Lung microvascular endothelial cell (primary cell): Measurements from ENCODE around the gene PDZD2. TPM values are rescaled to one million over a fixed set of nuclear protein-coding genes. Genes with fewer than 3 reads are reported as not detected.
"Not testable (repeated sequence)": the region's sequence is repeated elsewhere in the genome, so short reads cannot be mapped to it uniquely, and the experiment has no call there.

ENCODE experiments used
- DNase-seq, 2 donors: peaks; one replicate each; pipeline versions ENCODE4 v3.0.0 to v3.0.0-alpha.2; 2010; ENCODE audit warnings: low read depth in 2 of 2
- total RNA-seq: library from RNA; depleted of rRNA; stranded (reverse); fragments of >200 nt; gene quantifications from 2 replicates; pipeline ENCODE4 v1.2.1, GENCODE V29; 2014

Gene PDZD2
- total RNA-seq, 1 donor from 2014 or later: 0.20 TPM

- no peak for DNase-seq
These were observed 49.7 kb downstream of the PDZD2 start for GRCh38 chr5:31688515-31689092.

GRCh38 chr5:31691408-31691807, 52.5 kb downstream of the PDZD2 start:
- not testable (repeated sequence) for DNase-seq

DNA sequence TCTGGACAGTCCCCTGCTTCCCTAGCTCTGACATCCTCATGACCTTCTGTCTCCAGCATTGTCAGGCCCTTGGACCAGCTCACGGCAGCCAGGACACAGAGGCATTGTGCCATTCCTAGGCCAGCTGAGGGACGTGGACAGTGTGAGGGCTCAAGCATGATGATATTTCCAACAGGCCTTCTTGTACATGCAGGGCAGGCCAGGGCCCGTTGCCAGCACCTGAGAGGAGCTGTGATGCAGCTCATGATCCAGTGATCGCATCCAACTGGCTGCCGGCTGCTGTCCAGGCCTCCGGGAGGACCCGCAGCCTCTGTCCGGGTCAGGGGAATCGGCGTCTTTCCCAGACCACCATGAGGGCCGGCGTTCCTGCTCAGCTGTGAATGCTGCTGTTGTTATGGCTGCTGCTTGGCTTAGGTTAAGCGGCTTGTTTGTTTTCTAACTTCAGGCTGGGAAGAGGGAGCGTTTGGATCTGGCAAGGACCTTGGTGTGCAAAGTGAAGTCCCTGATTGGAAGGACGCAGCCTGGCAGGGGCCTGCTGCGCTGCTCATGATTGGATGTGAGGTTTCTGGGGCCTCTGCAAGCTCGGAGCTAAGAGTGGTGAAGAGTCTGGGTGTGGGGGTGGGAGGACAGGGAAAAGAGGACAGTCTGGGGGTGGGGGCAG, 53.8 kb downstream of the PDZD2 start:
- DNase-seq: no peak

- no peak for DNase-seq
These were observed 59.7 kb downstream of the PDZD2 start for GRCh38 chr5:31698673-31699072.

GRCh38 chr5:31701642-31702299, 62.8 kb downstream of the PDZD2 start:
- no peak for DNase-seq

GRCh38 chr5:31702712-31703111, 63.8 kb downstream of the PDZD2 start:
- no peak for DNase-seq

- no peak for DNase-seq
These were observed 64.8 kb downstream of the PDZD2 start for GRCh38 chr5:31703757-31704156.

- no peak for DNase-seq
These were observed 67.3 kb downstream of the PDZD2 start for GRCh38 chr5:31706186-31706585.

DNA sequence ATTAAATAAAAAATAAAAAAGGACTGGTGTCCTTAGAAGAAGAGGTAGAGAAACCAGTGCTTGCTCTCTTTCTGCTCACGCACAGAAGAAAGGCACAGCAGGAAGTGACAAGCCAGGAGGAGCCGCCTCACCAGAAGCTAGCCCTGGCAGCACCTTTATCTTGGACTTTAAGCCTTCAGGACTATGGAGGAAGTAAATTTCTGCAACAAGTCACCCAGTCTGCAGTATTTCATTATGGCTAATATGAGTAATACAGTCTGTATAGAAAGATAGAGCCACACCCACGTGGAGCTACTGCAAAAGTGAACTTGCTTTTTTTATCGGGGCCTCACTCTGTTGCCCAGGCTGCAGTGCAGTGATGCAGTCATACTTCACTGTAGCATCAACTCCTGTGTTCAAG, 68.4 kb downstream of the PDZD2 start:
- no peak for DNase-seq

DNA sequence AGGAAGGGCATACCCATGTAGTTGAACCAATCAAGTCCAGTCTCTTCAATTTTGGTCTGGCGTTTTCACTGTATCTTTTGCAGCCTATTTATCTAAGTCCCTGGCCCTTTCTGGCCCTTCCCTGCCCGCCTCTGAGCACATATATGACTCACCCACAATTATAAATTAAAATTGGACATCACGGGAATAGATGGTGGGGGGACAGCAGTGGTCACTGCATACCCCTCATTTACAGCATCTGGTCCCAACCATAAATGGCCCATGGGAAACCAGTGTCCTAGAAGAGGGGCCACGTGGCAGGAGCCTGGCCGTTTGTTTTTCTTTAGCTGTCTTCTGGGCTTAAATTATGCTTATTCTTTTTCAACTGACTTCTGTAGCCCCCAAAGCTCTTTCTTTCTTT, 69.2 kb downstream of the PDZD2 start:
- no peak for DNase-seq

GRCh38 chr5:31711363-31711762, 72.4 kb downstream of the PDZD2 start:
- DNase-seq: no peak

- DNase-seq: no peak
These were observed 73.1 kb downstream of the PDZD2 start for GRCh38 chr5:31711935-31712592.

- no peak for DNase-seq
These were observed 78.6 kb downstream of the PDZD2 start for GRCh38 chr5:31717561-31717960.

- DNase-seq: no peak
These were observed 81.1 kb downstream of the PDZD2 start for GRCh38 chr5:31720004-31720403.

DNA sequence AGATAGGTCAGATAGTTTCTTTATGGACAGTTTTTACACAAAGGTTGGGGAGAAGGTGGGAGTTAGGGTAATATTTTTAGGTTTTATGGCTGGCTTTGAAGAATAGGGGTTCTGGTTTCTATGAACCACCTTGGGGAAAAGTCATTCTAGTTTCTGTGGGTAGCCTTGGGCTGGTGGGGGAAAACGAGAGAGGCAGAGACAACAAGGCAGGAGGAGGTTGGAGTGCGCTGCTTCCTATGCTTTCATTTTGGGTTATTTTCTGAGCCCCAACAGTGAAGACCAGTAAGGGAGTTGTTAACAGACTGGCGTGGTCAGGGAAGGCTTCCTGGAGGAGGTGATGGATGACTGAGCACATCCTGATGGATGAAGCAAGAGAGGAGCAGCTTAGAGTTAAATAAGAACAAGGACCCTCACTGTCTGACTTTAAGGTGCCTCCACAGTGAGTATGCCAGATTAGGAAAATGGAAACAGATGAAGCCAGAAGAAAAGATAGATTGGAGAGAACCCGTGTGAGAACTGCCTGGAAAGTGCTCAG, 81.9 kb downstream of the PDZD2 start:
- no peak for DNase-seq

GRCh38 chr5:31722111-31722510, 83.2 kb downstream of the PDZD2 start:
- no peak for DNase-seq

- no peak for DNase-seq
These were observed 87.1 kb downstream of the PDZD2 start for GRCh38 chr5:31725996-31726395.

- DNase-seq: no peak
These were observed 88.0 kb downstream of the PDZD2 start for GRCh38 chr5:31726952-31727351.

DNA sequence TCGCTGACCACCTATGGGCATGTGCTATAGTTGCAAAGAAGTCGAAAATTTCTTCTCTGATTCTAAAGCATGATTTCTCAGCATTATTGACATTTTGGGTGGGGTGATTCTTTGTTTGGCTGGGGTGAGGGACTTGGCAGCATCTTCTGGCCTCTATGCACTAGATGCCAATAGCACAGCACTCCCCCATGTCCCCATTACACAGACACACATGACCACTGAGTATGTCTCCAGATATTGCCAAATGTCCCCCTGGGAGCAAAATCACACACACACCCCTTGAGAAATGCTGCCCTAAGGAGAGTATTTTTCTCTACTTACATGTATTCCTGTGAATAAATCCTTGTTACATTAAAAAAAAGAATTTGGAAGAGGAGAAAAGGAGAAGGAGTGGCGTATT, 89.1 kb downstream of the PDZD2 start:
- DNase-seq: no peak

DNA sequence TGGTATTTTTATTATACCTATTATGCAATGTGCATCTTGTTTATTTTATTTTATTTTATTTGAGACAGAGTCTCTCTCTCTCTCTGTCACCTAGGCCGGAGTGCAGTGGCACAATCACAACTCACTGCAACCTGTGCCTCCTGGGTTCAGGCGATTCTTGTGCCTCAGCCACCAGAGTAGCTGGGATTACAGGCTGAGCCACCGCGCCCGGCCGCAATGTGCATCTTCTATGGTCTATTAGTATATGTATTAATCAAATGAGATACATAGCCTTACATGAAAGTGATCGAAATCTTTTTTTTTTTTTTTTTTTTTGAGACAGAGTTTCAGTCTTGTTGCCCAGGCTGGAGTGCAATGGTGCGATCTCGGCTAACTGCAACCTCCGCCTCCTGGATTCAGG, 89.9 kb downstream of the PDZD2 start:
- not testable (repeated sequence) for DNase-seq

GRCh38 chr5:31730139-31730538, 91.2 kb downstream of the PDZD2 start:
- no peak for DNase-seq

GRCh38 chr5:31731016-31731415, 92.1 kb downstream of the PDZD2 start:
- no peak for DNase-seq
